GM18951 (cell line): ENCODE results near the gene PCGF1.

ENCODE experiments used
- POLR2A ChIP-seq: IDR thresholded peaks from 4 replicates; pipeline ENCODE4 v1.6.1; 2011; ENCODE audit warnings: mild to moderate bottlenecking; ENCODE audit not compliant: insufficient read length, insufficient read depth; ENCODE audit errors: extremely low read depth
- in situ Hi-C: fragments of 300-500 bp; cut with MboI; formaldehyde crosslinking; loops from one replicate; pipeline ENCODE4 v1.12.0; 2022; ENCODE audit warnings: low sequenced_read_pairs, mixed read lengths, inconsistent platforms; ENCODE audit not compliant: unreplicated experiment

Gene PCGF1

GRCh38 chr2:74531666-74532065 lies 24.2 kb upstream of the PCGF1 start:
- in situ Hi-C loops = no loop called here
- TF ChIP-seq POLR2A = no peak

DNA sequence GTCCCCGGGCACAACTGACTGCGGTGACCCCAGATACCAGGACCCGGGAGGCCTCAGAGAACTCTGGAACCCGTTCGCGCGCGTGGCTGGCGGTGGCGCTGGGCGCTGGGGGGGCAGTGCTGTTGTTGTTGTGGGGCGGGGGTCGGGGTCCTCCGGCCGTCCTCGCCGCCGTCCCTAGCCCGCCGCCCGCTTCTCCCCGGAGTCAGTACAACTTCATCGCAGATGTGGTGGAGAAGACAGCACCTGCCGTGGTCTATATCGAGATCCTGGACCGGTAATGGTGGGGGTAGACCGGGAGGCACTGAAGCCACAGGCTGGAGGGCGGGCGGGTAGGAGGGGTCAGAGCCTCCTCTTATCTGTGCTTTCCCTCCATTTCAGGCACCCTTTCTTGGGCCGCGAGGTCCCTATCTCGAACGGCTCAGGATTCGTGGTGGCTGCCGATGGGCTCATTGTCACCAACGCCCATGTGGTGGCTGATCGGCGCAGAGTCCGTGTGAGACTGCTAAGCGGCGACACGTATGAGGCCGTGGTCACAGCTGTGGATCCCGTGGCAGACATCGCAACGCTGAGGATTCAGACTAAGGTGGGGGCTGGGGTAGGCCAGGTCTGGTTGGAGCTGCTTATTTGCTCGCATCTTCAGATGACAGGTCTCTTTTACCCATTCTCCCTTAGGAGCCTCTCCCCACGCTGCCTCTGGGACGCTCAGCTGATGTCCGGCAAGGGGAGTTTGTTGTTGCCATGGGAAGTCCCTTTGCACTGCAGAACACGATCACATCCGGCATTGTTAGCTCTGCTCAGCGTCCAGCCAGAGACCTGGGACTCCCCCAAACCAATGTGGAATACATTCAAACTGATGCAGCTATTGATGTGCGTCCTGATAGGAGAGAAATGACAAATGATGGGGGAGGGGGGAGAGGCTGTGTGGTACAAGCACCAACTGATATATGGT lies 23.0 kb upstream of the PCGF1 start:
- peak; percentile 57 for TF ChIP-seq POLR2A
- in situ Hi-C loops = no loop called here

GRCh38 chr2:74529357-74530238 lies 22.1 kb upstream of the PCGF1 start, which contains the start of the genes AUP1 and HTRA2:
AUP1 (minus strand) TSS chr2:74529706; CDS start chr2:74529629, 77 bp downstream.
HTRA2 (plus strand) TSS chr2:74529933; CDS start chr2:74530007, 74 bp downstream.
- in situ Hi-C loops = no loop called here
- peak; percentile 97 for TF ChIP-seq POLR2A

DNA sequence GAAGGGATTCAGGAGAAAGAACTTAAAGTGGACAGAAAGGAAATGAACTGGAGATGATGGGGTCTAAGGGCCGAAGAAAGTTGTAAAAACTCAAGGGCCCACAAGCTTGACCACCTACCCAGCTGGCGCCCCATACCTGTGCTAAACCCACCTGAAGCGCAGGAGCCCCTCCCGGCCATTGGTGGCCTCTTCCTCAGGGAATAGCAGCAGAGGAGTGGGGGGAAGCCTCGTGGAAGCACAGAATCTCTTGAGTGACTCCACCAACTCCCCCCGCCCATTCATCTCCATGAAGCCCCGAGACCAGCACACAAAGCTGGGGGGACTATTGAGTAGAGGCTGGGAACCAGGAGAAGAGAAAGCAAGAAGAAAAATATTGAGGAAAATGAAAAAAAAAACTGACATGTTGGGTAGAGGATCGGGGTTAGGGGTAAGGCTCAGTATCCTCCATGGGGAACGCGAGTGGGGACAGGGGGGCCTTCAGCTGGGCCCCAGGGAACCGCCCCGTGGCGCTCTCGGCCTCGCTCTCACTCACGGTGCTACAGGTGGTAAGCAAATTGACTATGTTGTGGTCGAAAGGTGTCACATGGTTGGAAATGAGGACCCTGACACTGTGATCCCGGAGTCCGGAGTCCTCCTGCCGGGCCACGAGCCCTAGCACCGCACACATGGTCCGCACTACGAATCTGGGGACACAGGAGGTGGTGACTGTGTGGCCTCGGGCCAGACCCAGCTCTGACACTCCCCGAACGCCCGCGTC lies 21.3 kb upstream of the PCGF1 start:
- TF ChIP-seq POLR2A = no peak

GRCh38 chr2:74527741-74528140 lies 20.2 kb upstream of the PCGF1 start:
- in situ Hi-C loops = no loop called here
- no peak for TF ChIP-seq POLR2A

More for the DNA sequence above, 21.3 kb upstream of the PCGF1 start:
- in situ Hi-C loops = no loop called here

- in situ Hi-C loops = no loop called here
- TF ChIP-seq POLR2A = no peak
Measured at GRCh38 chr2:74526649-74527230, 19.2 kb upstream of the PCGF1 start.

DNA sequence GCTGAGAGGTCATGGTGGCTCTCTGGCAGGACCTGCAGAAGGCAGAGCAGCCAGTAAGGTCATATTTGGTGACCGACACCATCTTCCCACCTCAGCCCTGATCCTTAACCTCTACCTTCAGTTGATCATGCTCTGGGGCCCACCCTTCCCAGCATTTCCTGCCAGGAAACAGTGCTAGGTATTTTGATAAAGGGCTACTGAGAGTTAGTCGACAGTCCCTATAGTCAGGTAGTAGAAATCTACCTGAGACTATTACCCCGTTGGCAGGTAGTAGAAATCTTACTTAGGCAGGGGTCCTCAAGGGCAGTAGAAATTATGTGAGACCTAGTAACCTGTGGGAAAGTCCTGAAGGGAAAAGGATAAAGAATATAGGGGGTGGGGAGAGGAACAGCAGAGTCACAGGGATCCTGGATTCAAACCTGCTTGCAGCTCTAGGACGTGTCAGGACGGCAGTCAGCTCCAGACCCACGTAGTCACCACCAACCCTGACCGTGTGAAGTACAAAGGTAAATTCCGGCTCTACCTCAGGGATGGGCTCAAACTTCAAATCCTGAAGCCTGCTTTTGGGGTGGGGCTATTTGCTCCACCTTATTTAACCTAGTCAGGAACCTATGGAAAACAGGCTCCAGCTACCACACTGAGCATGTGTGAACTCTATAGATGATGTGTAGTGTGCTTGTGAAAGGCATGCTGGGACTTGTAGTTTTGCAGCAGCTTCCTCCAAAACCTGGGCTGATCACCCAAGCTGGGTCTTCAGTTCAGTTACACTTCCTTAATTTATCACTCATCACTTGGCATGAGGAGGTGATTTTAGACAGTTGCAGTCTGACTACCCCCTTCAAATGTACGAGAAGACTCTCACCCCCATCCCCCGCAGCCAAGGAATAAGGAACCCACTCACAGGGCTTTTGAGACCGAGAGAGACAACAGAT lies 18.5 kb upstream of the PCGF1 start, which contains the start of gene DQX1:
DQX1 (minus strand) TSS at position 515 of the 932 bp plus-strand sequence; CDS start at position 13, 502 bp downstream.
- in situ Hi-C loops = no loop called here
- TF ChIP-seq POLR2A = no peak

DNA sequence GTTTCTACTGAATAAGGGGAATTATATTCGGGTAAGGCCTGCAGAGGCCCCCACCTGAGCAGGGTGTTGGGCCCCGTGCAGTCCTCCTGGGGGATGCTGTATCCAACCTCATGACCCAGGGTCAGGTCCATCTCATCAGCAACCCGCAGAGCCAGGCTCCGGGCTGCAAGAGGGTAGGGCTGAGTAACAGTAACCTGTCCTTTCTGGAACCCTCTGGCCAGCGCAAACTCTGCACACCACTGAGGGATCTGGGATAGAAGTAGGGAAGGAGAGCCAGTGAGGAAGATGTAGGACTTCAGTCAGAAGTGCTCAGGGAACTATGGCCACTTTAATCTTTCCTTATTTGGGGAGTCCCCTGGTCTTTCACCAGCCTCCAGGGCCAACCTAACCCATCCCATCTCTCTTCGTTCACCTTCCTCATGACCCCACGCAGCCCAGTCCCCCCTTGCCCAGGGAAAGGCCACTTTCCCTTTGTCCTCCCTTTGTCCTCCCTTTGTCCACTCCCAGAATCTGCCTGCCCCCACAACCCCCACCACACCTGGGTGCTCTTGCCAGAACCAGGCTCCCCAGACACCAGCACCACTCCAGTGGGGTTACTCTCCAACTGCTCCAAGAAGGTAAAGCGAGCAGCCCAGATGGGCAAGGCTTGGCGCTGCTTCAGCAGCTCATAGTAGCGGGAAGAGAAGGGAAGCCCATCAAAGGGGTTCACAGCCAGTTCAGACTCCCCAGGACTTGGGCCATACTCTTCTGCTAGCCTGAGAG lies 17.6 kb upstream of the PCGF1 start:
- in situ Hi-C loops = no loop called here
- TF ChIP-seq POLR2A = no peak

- no peak for TF ChIP-seq POLR2A
- in situ Hi-C loops = no loop called here
Measured at GRCh38 chr2:74524005-74524404, 16.5 kb upstream of the PCGF1 start.

DNA sequence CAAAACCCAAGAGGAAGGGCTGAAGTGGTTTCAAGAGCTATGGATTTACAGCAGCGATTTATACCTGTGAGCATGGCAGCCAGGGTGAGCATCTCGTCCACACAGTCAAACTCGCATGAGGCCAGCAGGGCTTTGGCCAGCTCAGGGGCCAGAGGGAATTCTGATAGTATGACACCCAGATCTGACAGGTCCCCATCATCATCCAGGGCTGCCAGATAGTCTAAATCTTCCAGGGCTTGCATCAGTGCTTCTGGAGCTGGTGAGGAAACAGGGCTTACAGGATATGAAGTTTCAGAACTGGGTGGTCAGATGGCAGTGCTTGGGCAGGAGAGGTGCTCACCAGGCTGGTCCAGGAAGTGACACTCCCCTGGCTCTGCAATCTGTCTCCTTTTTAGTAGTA lies 15.0 kb upstream of the PCGF1 start:
- no peak for TF ChIP-seq POLR2A
- in situ Hi-C loops = no loop called here

DNA sequence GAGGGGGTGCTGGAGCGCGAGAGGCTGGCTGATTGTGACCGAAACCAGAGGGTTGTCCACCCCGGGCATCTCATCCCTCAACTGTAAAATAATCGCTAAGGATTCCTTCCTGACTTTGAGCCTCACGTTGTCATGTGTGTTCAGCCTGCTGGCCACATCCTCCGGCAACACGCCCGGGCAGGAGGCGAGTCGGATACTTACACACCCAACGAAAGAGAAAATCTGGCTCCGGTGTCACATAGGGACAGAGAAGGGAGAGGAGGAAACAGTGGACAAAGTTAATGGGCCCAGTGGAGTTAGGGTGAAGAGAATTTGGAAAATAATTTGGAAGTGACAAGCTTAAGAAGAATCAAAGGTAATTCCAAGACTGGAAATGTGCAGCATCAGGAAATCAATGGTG lies 9.2 kb upstream of the PCGF1 start:
- TF ChIP-seq POLR2A = no peak
- in situ Hi-C loops = no loop called here
